GM23248 (cell line): ENCODE data around the gene ZNF385A.

Experiments used
- EZH2 ChIP-seq: fragments of 200-600 bp; sonication (generic); IDR thresholded peaks from 2 replicates; pipeline ENCODE4 v1.6.1; 2018; ENCODE audit warnings: antibody characterized with exemption, mild to moderate bottlenecking; ENCODE audit not compliant: insufficient read depth, poor library complexity, severe bottlenecking
- EZH2phosphoT487 ChIP-seq: fragments of 200-600 bp; sonication (generic); IDR thresholded peaks from 2 replicates; pipeline ENCODE4 v1.6.1; 2018; ENCODE audit warnings: antibody characterized with exemption, moderate library complexity, mild to moderate bottlenecking, low read depth; ENCODE audit not compliant: insufficient read depth

GRCh38 chr12:54324617-54325441, 59.7 kb downstream of the ZNF385A start, which contains the start of gene COPZ1:
- no peak for TF ChIP-seq EZH2
- TF ChIP-seq EZH2phosphoT487 = no peak
